Measurements from ENCODE around the gene LAMP5. TPM values are rescaled to one million over a fixed set of nuclear protein-coding genes. Genes with fewer than 3 reads are reported as not detected.

LAMP5 gene
- total RNA-seq, 1 donor from 2014 or later: 3.2 TPM

DNA sequence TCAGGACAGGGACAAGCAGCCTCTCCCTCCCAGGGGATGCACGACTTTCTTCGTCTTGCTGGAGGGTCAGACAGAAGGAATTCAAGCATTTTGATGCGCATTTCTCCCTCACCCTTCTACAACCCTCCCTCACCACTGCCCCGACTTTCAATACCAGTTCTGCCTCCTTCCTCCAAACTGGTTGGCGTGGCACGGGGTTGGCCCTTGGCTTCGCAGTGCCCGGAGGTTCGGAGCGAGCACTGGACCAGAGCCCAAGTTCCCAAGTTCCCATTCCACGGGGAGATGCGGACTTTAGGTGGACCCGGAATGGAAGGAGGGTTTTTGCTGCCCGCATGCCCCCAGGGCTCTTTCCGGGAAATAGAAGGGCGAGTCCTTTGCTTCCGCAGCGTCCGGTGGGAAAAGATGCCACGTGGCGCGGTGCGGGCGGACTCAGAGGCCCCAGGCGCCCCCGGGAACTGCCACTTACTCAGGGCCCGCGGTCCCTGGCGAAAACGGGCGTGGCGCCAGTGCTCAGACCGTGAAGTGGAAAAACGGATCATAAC lies 8.0 kb upstream of the LAMP5 start:
- H3K27ac ChIP-seq: no peak overlapping the region
- H3K36me3 ChIP-seq: no peaks in the 10 kb centered on the region
- H3K27me3 ChIP-seq: peaks cover 95% of the 10 kb centered on the region
- Mint-ChIP-seq H3K27ac (no peak overlapping the region), H3K4me3 (no peak overlapping the region), H3K9me3 (peaks cover 15% of the 10 kb centered on the region), H3K36me3 (no peaks in the 10 kb centered on the region), H3K27me3 (ENCODE audit: insufficient read depth, low read depth) (peaks cover 24% of the 10 kb centered on the region), H3K4me1 (no peaks in the 10 kb centered on the region)
- H3K4me1 ChIP-seq: peaks cover 4% of the 10 kb centered on the region
- H3F3A ChIP-seq (ENCODE audit: low read depth): no peaks in the 10 kb centered on the region
- no peaks in the 10 kb centered on the region for H4K20me1 ChIP-seq (ENCODE audit: low read depth)
- peak overlapping the region; percentile 60 for H3K4me2 ChIP-seq
- DNase-seq (ENCODE audit: low spot score): no peak
- H3K9me3 ChIP-seq (ENCODE audit: low read depth): no peaks in the 10 kb centered on the region
- H2AFZ ChIP-seq (replicated peaks): peak overlapping the region; percentile 40
- peak overlapping the region; percentile 25 for H3K4me3 ChIP-seq
- TF ChIP-seq EZH2phosphoT487 (IDR thresholded peaks at IDR 0.05) (no peak), EZH2 (IDR thresholded peaks at IDR 0.05) (peak; percentile 3)
- TF ChIP-seq, protein P1, sequence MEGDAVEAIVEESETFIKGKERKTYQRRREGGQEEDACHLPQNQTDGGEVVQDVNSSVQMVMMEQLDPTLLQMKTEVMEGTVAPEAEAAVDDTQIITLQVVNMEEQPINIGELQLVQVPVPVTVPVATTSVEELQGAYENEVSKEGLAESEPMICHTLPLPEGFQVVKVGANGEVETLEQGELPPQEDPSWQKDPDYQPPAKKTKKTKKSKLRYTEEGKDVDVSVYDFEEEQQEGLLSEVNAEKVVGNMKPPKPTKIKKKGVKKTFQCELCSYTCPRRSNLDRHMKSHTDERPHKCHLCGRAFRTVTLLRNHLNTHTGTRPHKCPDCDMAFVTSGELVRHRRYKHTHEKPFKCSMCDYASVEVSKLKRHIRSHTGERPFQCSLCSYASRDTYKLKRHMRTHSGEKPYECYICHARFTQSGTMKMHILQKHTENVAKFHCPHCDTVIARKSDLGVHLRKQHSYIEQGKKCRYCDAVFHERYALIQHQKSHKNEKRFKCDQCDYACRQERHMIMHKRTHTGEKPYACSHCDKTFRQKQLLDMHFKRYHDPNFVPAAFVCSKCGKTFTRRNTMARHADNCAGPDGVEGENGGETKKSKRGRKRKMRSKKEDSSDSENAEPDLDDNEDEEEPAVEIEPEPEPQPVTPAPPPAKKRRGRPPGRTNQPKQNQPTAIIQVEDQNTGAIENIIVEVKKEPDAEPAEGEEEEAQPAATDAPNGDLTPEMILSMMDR (IDR thresholded peaks at IDR 0.05): no peak
- H3K9ac ChIP-seq: no peak overlapping the region
- no peaks in the 10 kb centered on the region for H3K79me2 ChIP-seq (ENCODE audit: low read depth)

- H2AFZ ChIP-seq (replicated peaks): no peak overlapping the region
- H3K9me3 ChIP-seq (ENCODE audit: low read depth): no peaks in the 10 kb centered on the region
- no peaks in the 10 kb centered on the region for H4K20me1 ChIP-seq (ENCODE audit: low read depth)
- H3K4me1 ChIP-seq: peaks cover 4% of the 10 kb centered on the region
- Mint-ChIP-seq H3K9me3 (peaks cover 15% of the 10 kb centered on the region), H3K36me3 (no peaks in the 10 kb centered on the region), H3K27ac (no peak overlapping the region), H3K4me3 (no peak overlapping the region), H3K27me3 (ENCODE audit: insufficient read depth, low read depth) (peaks cover 24% of the 10 kb centered on the region), H3K4me1 (no peaks in the 10 kb centered on the region)
- H3K4me3 ChIP-seq: peak overlapping the region; percentile 25
- no peaks in the 10 kb centered on the region for H3F3A ChIP-seq (ENCODE audit: low read depth)
- peaks cover 98% of the 10 kb centered on the region for H3K27me3 ChIP-seq
- no peaks in the 10 kb centered on the region for H3K36me3 ChIP-seq
- H3K27ac ChIP-seq: no peak overlapping the region
- DNase-seq (ENCODE audit: low spot score): peak; percentile 46
- TF ChIP-seq EZH2phosphoT487 (IDR thresholded peaks at IDR 0.05) (peak; percentile 78), EZH2 (IDR thresholded peaks at IDR 0.05) (peak; percentile 83)
- TF ChIP-seq, protein P1 (IDR thresholded peaks at IDR 0.05): no peak
- no peak overlapping the region for H3K9ac ChIP-seq
- peak overlapping the region; percentile 60 for H3K4me2 ChIP-seq
- no peaks in the 10 kb centered on the region for H3K79me2 ChIP-seq (ENCODE audit: low read depth)
Measured at GRCh38 chr20:9506964-9507369, 7.4 kb upstream of the LAMP5 start.

- peak; percentile 30 for TF ChIP-seq EZH2 (IDR thresholded peaks at IDR 0.05)
- peak; percentile 68 for TF ChIP-seq EZH2phosphoT487 (IDR thresholded peaks at IDR 0.05)
- TF ChIP-seq, protein P1 (IDR thresholded peaks at IDR 0.05): no peak
- H3K27ac ChIP-seq: no peak overlapping the region
- no peak overlapping the region for H2AFZ ChIP-seq (replicated peaks)
- no peaks in the 10 kb centered on the region for H3K4me1 Mint-ChIP-seq
- H3K9ac ChIP-seq: no peak overlapping the region
- H3K36me3 ChIP-seq: no peaks in the 10 kb centered on the region
- no peaks in the 10 kb centered on the region for H3K36me3 Mint-ChIP-seq
- H3K4me1 ChIP-seq: peaks cover 4% of the 10 kb centered on the region
- H3F3A ChIP-seq (ENCODE audit: low read depth): no peaks in the 10 kb centered on the region
- peak overlapping the region; percentile 58 for H3K4me2 ChIP-seq
- H4K20me1 ChIP-seq (ENCODE audit: low read depth): no peaks in the 10 kb centered on the region
- DNase-seq (ENCODE audit: low spot score): no peak
- no peak overlapping the region for H3K27ac Mint-ChIP-seq
- peaks cover 15% of the 10 kb centered on the region for H3K9me3 Mint-ChIP-seq
- peak overlapping the region; percentile 22 for H3K4me3 ChIP-seq
- H3K9me3 ChIP-seq (ENCODE audit: low read depth): no peaks in the 10 kb centered on the region
- peaks cover 98% of the 10 kb centered on the region for H3K27me3 ChIP-seq
- peaks cover 31% of the 10 kb centered on the region for H3K27me3 Mint-ChIP-seq (ENCODE audit: insufficient read depth, low read depth)
- no peaks in the 10 kb centered on the region for H3K79me2 ChIP-seq (ENCODE audit: low read depth)
- no peak overlapping the region for H3K4me3 Mint-ChIP-seq
Measured at GRCh38 chr20:9507544-9508239, 6.7 kb upstream of the LAMP5 start.
